NCI-H1092 treated with DMSO at 0.1 percent for 48 hours (cell line): ENCODE measurements around the gene TFAM.
"Not testable (repeated sequence)": the region's sequence is repeated elsewhere in the genome, so short reads cannot be mapped to it uniquely, and the experiment has no call there.

ENCODE experiments used
- DNase-seq: peaks from one replicate; lab custom pipeline; 2025; lab: John Stamatoyannopoulos, UW

TFAM gene

DNA sequence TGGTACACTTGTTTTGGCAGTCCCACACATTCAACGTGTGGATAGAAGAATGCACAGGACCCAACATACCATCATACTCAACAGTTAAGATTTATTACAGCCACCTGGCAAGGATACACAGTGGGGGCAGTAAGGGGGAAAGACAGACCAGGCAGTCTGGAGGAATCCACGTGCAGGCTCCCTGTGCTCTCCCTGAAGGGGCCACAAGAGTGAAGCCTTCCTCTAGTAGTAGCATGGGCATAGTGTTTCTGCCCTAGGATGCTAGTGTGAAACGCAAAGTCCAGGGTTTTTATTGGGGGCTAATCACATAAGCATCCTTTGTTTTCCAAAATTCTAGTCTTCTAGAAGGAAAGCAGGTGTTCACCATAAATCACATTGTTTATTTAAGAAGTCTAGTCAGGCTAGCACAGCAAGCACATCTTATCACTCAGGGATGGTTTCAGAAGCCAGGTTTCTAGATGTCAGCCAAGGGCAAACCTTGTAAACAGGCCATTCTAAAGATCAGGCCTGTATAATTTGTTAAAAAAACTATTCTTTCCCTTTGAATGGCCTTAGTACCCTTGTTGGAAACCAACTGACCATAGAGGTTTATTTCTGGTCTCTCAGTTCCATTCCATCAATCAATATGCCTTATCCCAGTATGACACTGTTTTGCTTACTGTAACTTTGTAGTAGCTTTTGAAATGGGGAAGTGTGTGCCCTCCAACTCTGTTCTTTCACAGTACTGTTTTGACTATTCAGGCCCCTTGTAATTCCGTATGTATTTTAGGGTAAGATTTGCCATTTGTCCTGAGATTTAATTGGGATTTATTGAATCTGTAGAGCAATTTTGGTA, 12.4 kb upstream of the TFAM start:
- no peak for DNase-seq

DNA sequence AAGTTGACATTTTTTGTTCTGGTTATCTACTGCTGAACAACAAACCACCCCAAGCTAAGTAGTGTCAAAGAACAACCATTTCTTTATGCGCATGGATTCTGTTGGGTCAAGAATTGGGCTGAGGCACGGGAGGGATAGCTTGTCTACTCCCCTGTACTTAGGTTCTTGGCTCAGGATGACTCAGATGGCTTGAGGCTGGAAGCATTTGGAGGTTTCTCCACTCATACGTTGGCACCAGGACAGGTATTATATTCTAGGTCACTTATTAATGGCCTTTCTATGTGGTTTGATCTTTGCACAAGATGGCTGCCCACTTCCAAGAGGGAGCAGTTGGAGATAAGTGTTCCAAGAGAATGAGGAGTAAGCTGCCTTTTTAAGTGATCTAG, 11.8 kb upstream of the TFAM start:
- no peak for DNase-seq

DNA sequence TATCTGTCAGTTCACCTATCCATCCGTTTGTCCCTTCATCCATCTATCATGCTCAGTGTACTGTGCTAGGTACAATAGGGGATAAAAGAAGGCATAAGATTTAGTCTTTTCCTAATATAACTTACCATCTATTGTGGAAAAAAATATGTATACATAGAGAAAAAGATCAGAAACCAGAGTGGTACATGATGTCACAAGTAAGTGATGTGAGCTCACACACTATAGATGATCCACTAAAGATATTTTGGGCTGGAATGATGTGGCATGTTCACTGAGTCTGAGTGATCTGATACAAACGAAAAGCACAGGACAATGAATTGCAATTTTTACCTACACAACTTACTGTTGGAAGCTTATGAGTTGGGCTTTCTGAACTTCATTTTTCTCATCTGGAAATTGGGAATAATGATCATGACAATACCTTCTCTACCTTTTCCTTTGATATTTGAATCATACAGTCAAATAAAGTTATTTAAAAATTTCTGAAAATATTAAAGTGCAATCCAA, 2.7 kb upstream of the TFAM start:
- DNase-seq, result no peak

- no peak for DNase-seq
Measured at GRCh38 chr10:58384095-58384494, 1.1 kb upstream of the TFAM start.

GRCh38 chr10:58384544-58384998, 639 bp upstream of the TFAM start:
- DNase-seq, result peak; percentile 70

DNA sequence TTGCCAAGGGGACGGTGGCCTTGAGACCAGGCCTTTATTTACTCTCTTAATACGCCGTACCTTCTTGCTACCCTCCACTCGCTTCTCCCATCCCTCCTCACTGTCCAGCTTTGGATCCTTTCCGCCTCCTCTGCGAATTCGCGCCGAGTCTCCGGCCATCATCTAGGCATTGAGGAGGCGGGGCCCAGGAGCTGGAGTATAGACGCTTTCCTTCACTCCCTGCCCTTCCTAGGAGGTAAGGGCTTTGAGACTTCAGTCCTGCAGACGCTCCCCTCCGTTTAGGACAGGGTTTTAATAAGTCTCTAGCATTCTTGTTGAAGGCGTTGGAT, 538 bp downstream of the TFAM start:
- peak; percentile 5 for DNase-seq

- DNase-seq, result no peak
Measured at GRCh38 chr10:58389024-58389423, 3.8 kb downstream of the TFAM start.

- DNase-seq, result no peak
Measured at GRCh38 chr10:58393317-58393716, 8.1 kb downstream of the TFAM start.

GRCh38 chr10:58394471-58394870, 9.3 kb downstream of the TFAM start:
- DNase-seq, result no peak

DNA sequence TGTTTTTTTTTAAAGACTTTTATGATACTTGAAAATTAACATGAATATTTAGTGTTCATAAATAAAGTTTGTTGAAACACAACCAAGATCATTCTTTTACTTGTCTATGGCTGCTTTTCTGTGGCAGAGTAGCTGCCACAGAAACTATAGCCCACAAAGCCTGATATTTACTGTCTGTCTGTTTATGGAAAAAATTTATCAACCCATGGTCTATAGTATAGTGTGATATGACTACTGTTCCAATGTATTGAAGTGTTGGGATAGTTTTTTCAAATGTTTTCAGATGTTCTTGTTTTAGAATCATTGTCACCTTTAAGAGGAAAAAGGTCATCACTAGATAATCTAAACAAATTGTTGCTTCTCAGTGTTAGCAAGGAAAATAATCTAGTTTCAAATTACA, 10.8 kb downstream of the TFAM start:
- no peak for DNase-seq

DNA sequence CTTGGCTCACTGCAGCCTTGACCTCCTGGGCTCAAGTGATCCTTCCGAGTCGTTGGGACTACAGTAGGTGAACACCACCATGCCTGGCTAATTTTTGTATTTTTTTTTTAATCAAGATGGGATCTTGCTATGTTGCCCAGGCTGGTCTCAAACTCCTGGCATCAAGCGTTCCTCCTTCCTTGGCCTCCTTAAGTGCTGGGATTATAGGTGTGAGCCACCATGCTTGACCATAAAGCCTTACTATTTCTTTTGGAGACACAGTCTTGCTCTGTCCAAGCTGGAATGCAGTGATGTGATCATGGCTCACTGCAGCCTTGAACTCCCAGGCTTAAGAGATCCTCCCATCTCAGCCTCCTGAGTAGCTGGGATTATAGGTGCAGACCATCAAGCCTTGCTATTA, 12.6 kb downstream of the TFAM start:
- no peak for DNase-seq

DNA sequence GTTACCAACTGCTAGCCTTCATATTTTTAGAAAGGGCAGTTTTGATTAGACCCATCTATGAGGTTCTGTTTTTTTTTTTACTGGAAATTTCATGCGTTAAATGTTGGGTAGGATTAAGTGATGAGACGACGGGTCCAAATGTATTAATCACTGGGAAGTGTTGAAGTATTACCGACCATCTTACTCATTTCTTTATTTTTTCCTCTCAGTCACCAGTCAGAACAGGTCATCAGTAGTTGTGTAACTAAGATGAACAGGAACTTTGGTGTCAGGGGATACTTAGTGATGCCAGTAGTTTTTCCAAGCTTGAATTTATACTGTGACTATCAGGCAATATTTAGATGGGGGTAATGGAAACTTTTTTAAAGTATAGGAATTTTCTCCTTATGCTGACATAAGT, 14.2 kb downstream of the TFAM start:
- DNase-seq, result no peak

GRCh38 chr10:58400609-58401008, 15.4 kb downstream of the TFAM start:
- DNase-seq, result no peak

DNA sequence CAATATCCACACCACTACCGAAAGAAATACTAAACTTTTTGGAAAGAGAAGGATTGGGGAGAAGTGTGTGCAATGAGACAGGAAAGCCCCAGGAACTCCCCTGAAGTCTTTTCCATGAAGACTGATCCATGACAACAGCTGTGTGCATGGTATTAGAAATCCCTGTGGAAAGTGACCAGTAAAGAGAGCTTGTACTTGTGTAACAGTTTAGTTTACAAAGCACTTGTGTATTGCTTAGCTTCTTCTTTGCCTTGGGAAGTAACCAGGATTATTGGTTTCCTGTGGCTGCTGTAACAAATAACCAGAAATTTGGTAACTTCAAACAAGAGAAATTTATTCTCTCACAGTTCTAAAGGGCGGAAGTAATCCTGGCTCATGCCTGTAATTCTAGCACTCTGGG, 18.8 kb downstream of the TFAM start:
- DNase-seq, result no peak

- DNase-seq, result no peak
Measured at GRCh38 chr10:58409956-58410610, 24.9 kb downstream of the TFAM start.

GRCh38 chr10:58412502-58412961, 27.3 kb downstream of the TFAM start:
- DNase-seq, result no peak

- peak; percentile 23 for DNase-seq
Measured at GRCh38 chr10:58414270-58415041, 29.2 kb downstream of the TFAM start.

DNA sequence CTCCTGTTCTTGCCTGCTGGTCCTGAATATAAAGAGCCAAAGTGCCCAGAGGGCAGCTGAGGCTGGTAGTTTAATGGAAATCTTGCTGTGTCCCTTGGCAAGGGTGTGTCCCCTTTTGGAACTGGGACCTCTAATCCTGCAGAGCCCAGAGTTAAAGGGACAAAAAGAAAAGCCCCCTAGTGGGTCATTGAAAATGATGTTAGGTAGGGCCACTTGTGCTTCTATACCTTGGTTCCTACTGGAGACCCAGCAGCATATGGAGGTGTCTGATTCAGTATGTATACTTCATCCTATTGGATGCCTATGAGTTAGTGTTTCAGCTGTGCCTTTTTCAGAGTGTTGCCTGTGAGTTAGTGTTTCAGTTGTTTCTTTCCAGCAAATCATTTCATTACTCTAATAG, 30.5 kb downstream of the TFAM start:
- DNase-seq, result no peak

GRCh38 chr10:58417902-58418301, 32.7 kb downstream of the TFAM start:
- DNase-seq, result not testable (repeated sequence)

GRCh38 chr10:58424176-58424575, 39.0 kb downstream of the TFAM start:
- DNase-seq, result no peak

GRCh38 chr10:58428436-58428835, 43.2 kb downstream of the TFAM start:
- not testable (repeated sequence) for DNase-seq

DNA sequence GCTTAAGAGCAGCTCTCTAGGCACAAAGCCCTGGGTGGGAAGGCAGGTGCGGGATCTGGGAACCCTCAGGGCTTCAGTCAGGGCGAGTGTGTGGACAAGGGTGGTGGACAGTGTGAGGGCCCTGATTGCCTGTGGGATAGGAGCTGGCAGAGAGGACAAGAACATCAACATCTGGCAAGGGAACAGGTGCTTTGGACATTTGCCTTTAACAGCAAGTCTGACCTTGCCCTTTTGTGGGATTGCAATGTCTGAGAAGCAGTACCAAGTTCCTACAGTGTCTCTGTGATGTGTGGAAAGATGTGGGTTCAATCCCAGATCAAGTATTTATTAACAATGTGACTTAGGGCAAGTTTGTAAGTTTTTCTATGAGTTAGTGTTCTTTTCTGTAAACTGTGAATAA, 46.7 kb downstream of the TFAM start:
- no peak for DNase-seq

DNA sequence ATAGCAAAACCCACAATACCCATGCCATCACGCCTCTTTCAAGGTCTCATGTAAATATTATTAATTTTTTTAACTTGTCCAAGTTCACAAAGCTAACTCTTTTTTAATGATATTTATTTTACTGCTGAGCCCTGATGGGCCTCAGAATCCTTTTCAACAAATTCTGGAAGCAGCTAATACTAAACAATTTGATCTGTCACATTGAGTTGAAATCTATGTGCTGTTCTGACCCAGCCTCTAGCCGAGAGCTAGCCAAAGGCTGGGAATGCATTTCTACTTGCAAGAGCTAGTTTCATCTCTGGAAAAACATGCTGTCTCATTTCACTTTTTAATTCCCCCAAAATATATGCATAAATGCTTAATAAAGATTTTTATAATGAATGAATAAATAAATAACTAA, 47.9 kb downstream of the TFAM start:
- no peak for DNase-seq
